ENCODE results near the gene C20orf141. TPM values are rescaled to one million over a fixed set of nuclear protein-coding genes. Genes with fewer than 3 reads are reported as not detected.
"Not testable (repeated sequence)": the region's sequence is repeated elsewhere in the genome, so short reads cannot be mapped to it uniquely, and the experiment has no call there.

C20orf141 gene
- total RNA-seq (2014; rRNA removed; shearing (Covaris generic)), result not detected in 2 replicates

GRCh38 chr20:2814587-2815051, at the start of gene C20orf141:
Gene C20orf141, plus strand, starts transcription at chr20:2814987. Its CDS starts 198 bp downstream, at chr20:2815185.
- peak; percentile 95 for DNase-seq (ENCODE audit: low spot score)

GRCh38 chr20:2767768-2768631, 46.8 kb upstream of the C20orf141 start:
- peak; percentile 51 for DNase-seq (ENCODE audit: low spot score)

GRCh38 chr20:2768632-2769015, 46.2 kb upstream of the C20orf141 start:
- DNase-seq (ENCODE audit: low spot score), result no peak

- not testable (repeated sequence) for DNase-seq (ENCODE audit: low spot score)
Observed at GRCh38 chr20:2770091-2770490, 44.7 kb upstream of the C20orf141 start.

- DNase-seq (ENCODE audit: low spot score), result peak; percentile 52
Observed at GRCh38 chr20:2771631-2772080, 43.1 kb upstream of the C20orf141 start.

GRCh38 chr20:2773812-2774211, 41.0 kb upstream of the C20orf141 start:
- DNase-seq (ENCODE audit: low spot score), result no peak

GRCh38 chr20:2775139-2775538, 39.6 kb upstream of the C20orf141 start:
- DNase-seq (ENCODE audit: low spot score), result no peak

GRCh38 chr20:2778602-2779321, 36.0 kb upstream of the C20orf141 start:
- no peak for DNase-seq (ENCODE audit: low spot score)

GRCh38 chr20:2780948-2781347, 33.8 kb upstream of the C20orf141 start:
- no peak for DNase-seq (ENCODE audit: low spot score)

GRCh38 chr20:2783908-2784566, 30.8 kb upstream of the C20orf141 start:
- DNase-seq (ENCODE audit: low spot score), result no peak

- DNase-seq (ENCODE audit: low spot score), result no peak
Observed at GRCh38 chr20:2793471-2793870, 21.3 kb upstream of the C20orf141 start.

- DNase-seq (ENCODE audit: low spot score), result no peak
Observed at GRCh38 chr20:2794202-2794748, 20.5 kb upstream of the C20orf141 start.

GRCh38 chr20:2794866-2795447, 19.8 kb upstream of the C20orf141 start:
- DNase-seq (ENCODE audit: low spot score), result no peak

- no peak for DNase-seq (ENCODE audit: low spot score)
Observed at GRCh38 chr20:2795451-2795850, 19.3 kb upstream of the C20orf141 start.

- DNase-seq (ENCODE audit: low spot score), result no peak
Observed at GRCh38 chr20:2796011-2796660, 18.7 kb upstream of the C20orf141 start.

GRCh38 chr20:2797136-2797983, 17.4 kb upstream of the C20orf141 start:
- DNase-seq (ENCODE audit: low spot score), result no peak

GRCh38 chr20:2798095-2798805, 16.5 kb upstream of the C20orf141 start:
- no peak for DNase-seq (ENCODE audit: low spot score)

GRCh38 chr20:2798814-2799213, 16.0 kb upstream of the C20orf141 start:
- DNase-seq (ENCODE audit: low spot score), result no peak

GRCh38 chr20:2799271-2799670, 15.5 kb upstream of the C20orf141 start:
- no peak for DNase-seq (ENCODE audit: low spot score)

Measured in A172 (cell line).